WTC11 (cell line): Measurements from ENCODE around the gene FAM20A. TPM values are rescaled to one million over a fixed set of nuclear protein-coding genes. Genes with fewer than 3 reads are reported as not detected.

Experiments used
- ATAC-seq: fragments of 200-7000 bp; cut with Tn5 transposase; 2 replicates; pipeline ENCODE4 v1.10.0; 2021; ENCODE audit warnings: mild to moderate bottlenecking, moderate library complexity
- CTCF ChIA-PET: fragments of 300-600 bp; sonication (Branson Sonifier 250); formaldehyde crosslinking; loops from one replicate; lab custom pipeline; 2021; ENCODE audit warnings: antibody characterized with exemption; lab: Charles Lee
- POLR2A ChIA-PET: fragments of 350-600 bp; sonication (Branson Sonifier 250); formaldehyde crosslinking; loops from one replicate; lab custom pipeline; 2021; ENCODE audit warnings: antibody characterized with exemption; lab: Charles Lee
- DNase-seq: peaks from one replicate; pipeline ENCODE4 v3.0.0; 2021; ENCODE audit warnings: low spot score
- H3K27ac Mint-ChIP-seq: 2 replicates; pipeline ENCODE4 v1.8.0; 2021; ENCODE audit warnings: mixed read lengths
- H3K27me3 Mint-ChIP-seq: 2 replicates; pipeline ENCODE4 v1.8.0; 2021; ENCODE audit warnings: low read depth, mild to moderate bottlenecking, moderate library complexity, mixed read lengths
- H3K36me3 Mint-ChIP-seq: 2 replicates; pipeline ENCODE4 v1.8.0; 2021; ENCODE audit warnings: mixed read lengths
- H3K4me1 Mint-ChIP-seq: 2 replicates; pipeline ENCODE4 v1.8.0; 2022; ENCODE audit warnings: mixed read lengths
- H3K4me3 Mint-ChIP-seq: 2 replicates; pipeline ENCODE4 v1.8.0; 2021; ENCODE audit warnings: mild to moderate bottlenecking, moderate library complexity, mixed read lengths
- H3K9me3 Mint-ChIP-seq: 2 replicates; pipeline ENCODE4 v1.8.0; 2021; ENCODE audit warnings: mixed read lengths
- ATF1 ChIP-seq: sonication (generic); formaldehyde crosslinking; IDR thresholded peaks from 2 replicates; pipeline ENCODE4 v1.8.1; 2023; ENCODE audit warnings: mild to moderate bottlenecking, moderate library complexity, missing genetic modification reagents
- CREM ChIP-seq: sonication (generic); formaldehyde crosslinking; IDR thresholded peaks from 2 replicates; pipeline ENCODE4 v1.8.1; 2022; ENCODE audit warnings: mild to moderate bottlenecking, missing genetic modification reagents, moderate library complexity
- FOXP1 ChIP-seq: sonication (generic); formaldehyde crosslinking; IDR thresholded peaks from 2 replicates; pipeline ENCODE4 v1.8.0; 2022; ENCODE audit warnings: missing genetic modification reagents, mild to moderate bottlenecking, moderate library complexity, borderline replicate concordance
- GRHL2 ChIP-seq: fragments of 250-450 bp; sonication (Bioruptor Pico); IDR thresholded peaks from 2 replicates; pipeline ENCODE4 v1.8.0; 2022; ENCODE audit warnings: mild to moderate bottlenecking, moderate library complexity; ENCODE audit not compliant: insufficient replicate concordance, severe bottlenecking
- GTF2I ChIP-seq: fragments of 250-450 bp; sonication (Bioruptor Pico); conservative IDR thresholded peaks from 2 replicates; pipeline ENCODE4 v1.4.0; 2021; ENCODE audit warnings: mild to moderate bottlenecking
- MYBL2 ChIP-seq: sonication (generic); formaldehyde crosslinking; IDR thresholded peaks from 2 replicates; pipeline ENCODE4 v1.8.1; 2023; ENCODE audit warnings: mild to moderate bottlenecking, moderate library complexity, missing genetic modification reagents
- NFE2L1 ChIP-seq: sonication (generic); formaldehyde crosslinking; IDR thresholded peaks from 2 replicates; pipeline ENCODE4 v1.8.1; 2023; ENCODE audit warnings: missing genetic modification reagents
- NFYB ChIP-seq: sonication (generic); formaldehyde crosslinking; conservative IDR thresholded peaks from 2 replicates; pipeline ENCODE4 v1.8.0; 2022; ENCODE audit warnings: low read depth, missing genetic modification reagents
- NR1H2 ChIP-seq: sonication (generic); formaldehyde crosslinking; IDR thresholded peaks from 2 replicates; pipeline ENCODE4 v1.9.0; 2021; ENCODE audit warnings: mild to moderate bottlenecking, moderate library complexity, missing genetic modification reagents
- NR3C1 ChIP-seq: sonication (generic); formaldehyde crosslinking; conservative IDR thresholded peaks from 2 replicates; pipeline ENCODE4 v1.8.1; 2023; ENCODE audit warnings: low read depth, mild to moderate bottlenecking, missing genetic modification reagents
- RORB ChIP-seq: fragments of 250-450 bp; sonication (Bioruptor Pico); IDR thresholded peaks from 2 replicates; pipeline ENCODE4 v1.9.0; 2021; ENCODE audit warnings: mild to moderate bottlenecking
- SOX15 ChIP-seq: fragments of 250-450 bp; sonication (Bioruptor Pico); IDR thresholded peaks from 2 replicates; pipeline ENCODE4 v1.9.0; 2021; ENCODE audit warnings: mild to moderate bottlenecking
- TCF7 ChIP-seq: sonication (generic); formaldehyde crosslinking; IDR thresholded peaks from 2 replicates; pipeline ENCODE4 v1.8.0; 2022; ENCODE audit warnings: mild to moderate bottlenecking, low read depth, missing genetic modification reagents, moderate library complexity
- TEAD4 ChIP-seq: sonication (generic); formaldehyde crosslinking; IDR thresholded peaks from 2 replicates; pipeline ENCODE4 v1.8.0; 2022; ENCODE audit warnings: mild to moderate bottlenecking, missing genetic modification reagents
- TP53 ChIP-seq: sonication (generic); formaldehyde crosslinking; IDR thresholded peaks from 2 replicates; pipeline ENCODE4 v1.8.1; 2023; ENCODE audit warnings: mild to moderate bottlenecking, missing genetic modification reagents
- ZNF121 ChIP-seq: sonication (generic); formaldehyde crosslinking; IDR thresholded peaks from 2 replicates; pipeline ENCODE4 v1.8.0; 2023; ENCODE audit warnings: missing genetic modification reagents
- ZNF138 ChIP-seq: sonication (generic); formaldehyde crosslinking; conservative IDR thresholded peaks from 2 replicates; pipeline ENCODE4 v1.8.1; 2022; ENCODE audit warnings: mild to moderate bottlenecking, moderate library complexity, missing genetic modification reagents
- ZNF423 ChIP-seq: fragments of 250-450 bp; sonication (Bioruptor Pico); IDR thresholded peaks from 2 replicates; pipeline ENCODE4 v2.1.2; 2022; ENCODE audit warnings: mild to moderate bottlenecking, moderate library complexity
- total RNA-seq: library from RNA; stranded (reverse); gene quantifications from 3 replicates; pipeline ENCODE4 v1.2.3, GENCODE V29; 2021
- TF ChIP-seq, protein P1 (sequence below): sonication (generic); formaldehyde crosslinking; IDR thresholded peaks from 2 replicates; pipeline ENCODE4 v1.8.1; 2022; ENCODE audit warnings: mild to moderate bottlenecking, moderate library complexity, missing genetic modification reagents
- TF ChIP-seq, protein P2 (sequence below): fragments of 250-450 bp; sonication (Bioruptor Pico); IDR thresholded peaks from 2 replicates; pipeline ENCODE4 v1.9.0; 2021; ENCODE audit warnings: moderate library complexity, mild to moderate bottlenecking, inconsistent platforms, borderline replicate concordance
- TF ChIP-seq, protein P3 (sequence below): sonication (generic); formaldehyde crosslinking; conservative IDR thresholded peaks from 2 replicates; pipeline ENCODE4 v1.8.1; 2022; ENCODE audit warnings: mild to moderate bottlenecking, missing genetic modification reagents
- TF ChIP-seq, protein P4 (sequence below): fragments of 250-450 bp; sonication (Bioruptor Pico); IDR thresholded peaks from 2 replicates; pipeline ENCODE4 v1.9.0; 2021; ENCODE audit warnings: mild to moderate bottlenecking, borderline replicate concordance
- TF ChIP-seq, protein P5 (sequence below): sonication (generic); formaldehyde crosslinking; conservative IDR thresholded peaks from 2 replicates; pipeline ENCODE4 v1.8.1; 2023; ENCODE audit warnings: mild to moderate bottlenecking, low read depth, missing genetic modification reagents, moderate library complexity
- TF ChIP-seq, protein P6 (sequence below): sonication (generic); formaldehyde crosslinking; IDR thresholded peaks from 2 replicates; pipeline ENCODE4 v1.8.1; 2022; ENCODE audit warnings: low read depth, missing genetic modification reagents, borderline replicate concordance
- TF ChIP-seq, protein P7 (sequence below): sonication (generic); formaldehyde crosslinking; IDR thresholded peaks from 2 replicates; pipeline ENCODE4 v1.8.1; 2022; ENCODE audit warnings: mild to moderate bottlenecking, missing genetic modification reagents, moderate library complexity, borderline replicate concordance
- TF ChIP-seq, protein P8 (sequence below): fragments of 250-450 bp; sonication (Bioruptor Pico); IDR thresholded peaks from 2 replicates; pipeline ENCODE4 v1.9.0; 2021; ENCODE audit warnings: mild to moderate bottlenecking

Gene FAM20A
- total RNA-seq, 1 experiment from 2014 or later: 5.8 TPM

DNA sequence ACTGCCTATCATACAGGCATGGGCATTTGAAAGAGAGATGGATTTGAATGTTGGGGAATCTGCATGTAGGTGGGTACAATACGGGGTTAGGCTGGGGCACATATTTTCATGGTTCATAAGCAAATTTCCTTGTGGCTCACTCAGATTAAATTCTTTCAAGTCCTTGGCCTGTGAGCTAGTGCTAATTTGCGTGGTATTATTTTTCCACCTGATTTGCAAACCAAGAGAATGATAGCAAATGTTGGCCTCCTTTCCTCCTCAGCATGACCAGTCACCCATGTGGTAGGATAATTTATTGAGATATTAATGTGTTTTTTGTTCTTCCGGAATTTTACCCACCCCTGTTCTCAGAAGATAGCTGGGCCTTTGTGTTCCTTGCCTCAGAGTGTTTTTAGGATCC, 22.9 kb downstream of the FAM20A start:
- no peak overlapping the region for H3K4me3 Mint-ChIP-seq
- CTCF ChIA-PET: no interaction called here
- peaks cover 5% of the 10 kb centered on the region for H3K9me3 Mint-ChIP-seq
- H3K27me3 Mint-ChIP-seq: no peaks in the 10 kb centered on the region; the same call in 1 of the 2 replicates
- DNase-seq: no peak
- H3K27ac Mint-ChIP-seq: no peak overlapping the region
- 0 out of 2 replicates have a peak, but pooled peaks cover 2% of the 10 kb centered on the region for H3K4me1 Mint-ChIP-seq
- no peak for TF ChIP-seq TP53 (CRISPR knock-in tag)
- TF ChIP-seq RORB (CRISPR knock-in tag): no peak
- TF ChIP-seq, protein P1, sequence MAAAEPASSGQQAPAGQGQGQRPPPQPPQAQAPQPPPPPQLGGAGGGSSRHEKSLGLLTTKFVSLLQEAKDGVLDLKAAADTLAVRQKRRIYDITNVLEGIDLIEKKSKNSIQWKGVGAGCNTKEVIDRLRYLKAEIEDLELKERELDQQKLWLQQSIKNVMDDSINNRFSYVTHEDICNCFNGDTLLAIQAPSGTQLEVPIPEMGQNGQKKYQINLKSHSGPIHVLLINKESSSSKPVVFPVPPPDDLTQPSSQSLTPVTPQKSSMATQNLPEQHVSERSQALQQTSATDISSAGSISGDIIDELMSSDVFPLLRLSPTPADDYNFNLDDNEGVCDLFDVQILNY (CRISPR knock-in tag): no peak
- no peak for TF ChIP-seq ATF1 (CRISPR knock-in tag)
- no peak for TF ChIP-seq MYBL2
- TF ChIP-seq GRHL2 (CRISPR knock-in tag): no peak
- no peak for TF ChIP-seq NFYB (CRISPR knock-in tag)
- TF ChIP-seq ZNF423: no peak
- TF ChIP-seq, protein P2, sequence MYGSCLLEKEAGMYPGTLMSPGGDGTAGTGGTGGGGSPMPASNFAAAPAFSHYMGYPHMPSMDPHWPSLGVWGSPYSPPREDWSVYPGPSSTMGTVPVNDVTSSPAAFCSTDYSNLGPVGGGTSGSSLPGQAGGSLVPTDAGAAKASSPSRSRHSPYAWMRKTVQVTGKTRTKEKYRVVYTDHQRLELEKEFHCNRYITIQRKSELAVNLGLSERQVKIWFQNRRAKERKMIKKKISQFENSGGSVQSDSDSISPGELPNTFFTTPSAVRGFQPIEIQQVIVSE (CRISPR knock-in tag): no peak
- no peak for TF ChIP-seq ZNF121
- no peak for TF ChIP-seq FOXP1 (CRISPR knock-in tag)
- TF ChIP-seq NFE2L1 (CRISPR knock-in tag): no peak
- TF ChIP-seq CREM (CRISPR knock-in tag): no peak
- TF ChIP-seq TEAD4 (CRISPR knock-in tag): no peak
- TF ChIP-seq, protein P3, sequence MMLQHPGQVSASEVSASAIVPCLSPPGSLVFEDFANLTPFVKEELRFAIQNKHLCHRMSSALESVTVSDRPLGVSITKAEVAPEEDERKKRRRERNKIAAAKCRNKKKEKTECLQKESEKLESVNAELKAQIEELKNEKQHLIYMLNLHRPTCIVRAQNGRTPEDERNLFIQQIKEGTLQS (CRISPR knock-in tag): no peak
- TF ChIP-seq SOX15 (CRISPR knock-in tag): no peak
- TF ChIP-seq GTF2I: no peak
- TF ChIP-seq, protein P4, sequence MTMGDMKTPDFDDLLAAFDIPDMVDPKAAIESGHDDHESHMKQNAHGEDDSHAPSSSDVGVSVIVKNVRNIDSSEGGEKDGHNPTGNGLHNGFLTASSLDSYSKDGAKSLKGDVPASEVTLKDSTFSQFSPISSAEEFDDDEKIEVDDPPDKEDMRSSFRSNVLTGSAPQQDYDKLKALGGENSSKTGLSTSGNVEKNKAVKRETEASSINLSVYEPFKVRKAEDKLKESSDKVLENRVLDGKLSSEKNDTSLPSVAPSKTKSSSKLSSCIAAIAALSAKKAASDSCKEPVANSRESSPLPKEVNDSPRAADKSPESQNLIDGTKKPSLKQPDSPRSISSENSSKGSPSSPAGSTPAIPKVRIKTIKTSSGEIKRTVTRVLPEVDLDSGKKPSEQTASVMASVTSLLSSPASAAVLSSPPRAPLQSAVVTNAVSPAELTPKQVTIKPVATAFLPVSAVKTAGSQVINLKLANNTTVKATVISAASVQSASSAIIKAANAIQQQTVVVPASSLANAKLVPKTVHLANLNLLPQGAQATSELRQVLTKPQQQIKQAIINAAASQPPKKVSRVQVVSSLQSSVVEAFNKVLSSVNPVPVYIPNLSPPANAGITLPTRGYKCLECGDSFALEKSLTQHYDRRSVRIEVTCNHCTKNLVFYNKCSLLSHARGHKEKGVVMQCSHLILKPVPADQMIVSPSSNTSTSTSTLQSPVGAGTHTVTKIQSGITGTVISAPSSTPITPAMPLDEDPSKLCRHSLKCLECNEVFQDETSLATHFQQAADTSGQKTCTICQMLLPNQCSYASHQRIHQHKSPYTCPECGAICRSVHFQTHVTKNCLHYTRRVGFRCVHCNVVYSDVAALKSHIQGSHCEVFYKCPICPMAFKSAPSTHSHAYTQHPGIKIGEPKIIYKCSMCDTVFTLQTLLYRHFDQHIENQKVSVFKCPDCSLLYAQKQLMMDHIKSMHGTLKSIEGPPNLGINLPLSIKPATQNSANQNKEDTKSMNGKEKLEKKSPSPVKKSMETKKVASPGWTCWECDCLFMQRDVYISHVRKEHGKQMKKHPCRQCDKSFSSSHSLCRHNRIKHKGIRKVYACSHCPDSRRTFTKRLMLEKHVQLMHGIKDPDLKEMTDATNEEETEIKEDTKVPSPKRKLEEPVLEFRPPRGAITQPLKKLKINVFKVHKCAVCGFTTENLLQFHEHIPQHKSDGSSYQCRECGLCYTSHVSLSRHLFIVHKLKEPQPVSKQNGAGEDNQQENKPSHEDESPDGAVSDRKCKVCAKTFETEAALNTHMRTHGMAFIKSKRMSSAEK: no peak
- TF ChIP-seq TCF7 (CRISPR knock-in tag): no peak
- TF ChIP-seq, all 79 proteins: peak for 0
- POLR2A ChIA-PET: no interaction called here
- no peaks in the 10 kb centered on the region for H3K36me3 Mint-ChIP-seq
- no peak for ATAC-seq

DNA sequence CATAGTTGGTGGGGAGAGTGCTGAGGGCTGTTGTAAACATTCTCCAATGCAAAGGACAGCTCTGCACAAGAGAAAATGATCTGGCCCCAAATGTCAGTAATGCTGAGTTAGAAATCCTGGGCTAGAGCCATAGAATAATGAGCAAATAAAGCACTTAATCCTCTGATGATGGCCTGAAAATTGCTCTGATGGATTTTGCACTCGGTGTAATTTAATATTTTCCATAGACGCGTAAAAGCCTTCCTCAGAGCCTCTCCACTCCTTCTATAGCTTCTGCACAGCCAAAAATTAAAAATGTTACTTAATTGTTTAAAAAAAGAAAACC, 23.7 kb downstream of the FAM20A start:
- Mint-ChIP-seq H3K4me3 (no peak overlapping the region), H3K27me3 (no peaks in the 10 kb centered on the region; the same call in 1 of the 2 replicates), H3K36me3 (no peaks in the 10 kb centered on the region), H3K27ac (no peak overlapping the region), H3K9me3 (peaks cover 4% of the 10 kb centered on the region; the same call in 1 of the 2 replicates), H3K4me1 (0 out of 2 replicates have a peak, but pooled peaks cover 2% of the 10 kb centered on the region)
- ATAC-seq: no peak
- ChIA-PET POLR2A (no interaction called here), CTCF (interaction anchor here (1.2 kb wide), 1 partner anchor 37 kb away, joined by 3 read pairs; no protein-coding TSS in a partner anchor)
- DNase-seq: no peak
- TF ChIP-seq, protein P5, sequence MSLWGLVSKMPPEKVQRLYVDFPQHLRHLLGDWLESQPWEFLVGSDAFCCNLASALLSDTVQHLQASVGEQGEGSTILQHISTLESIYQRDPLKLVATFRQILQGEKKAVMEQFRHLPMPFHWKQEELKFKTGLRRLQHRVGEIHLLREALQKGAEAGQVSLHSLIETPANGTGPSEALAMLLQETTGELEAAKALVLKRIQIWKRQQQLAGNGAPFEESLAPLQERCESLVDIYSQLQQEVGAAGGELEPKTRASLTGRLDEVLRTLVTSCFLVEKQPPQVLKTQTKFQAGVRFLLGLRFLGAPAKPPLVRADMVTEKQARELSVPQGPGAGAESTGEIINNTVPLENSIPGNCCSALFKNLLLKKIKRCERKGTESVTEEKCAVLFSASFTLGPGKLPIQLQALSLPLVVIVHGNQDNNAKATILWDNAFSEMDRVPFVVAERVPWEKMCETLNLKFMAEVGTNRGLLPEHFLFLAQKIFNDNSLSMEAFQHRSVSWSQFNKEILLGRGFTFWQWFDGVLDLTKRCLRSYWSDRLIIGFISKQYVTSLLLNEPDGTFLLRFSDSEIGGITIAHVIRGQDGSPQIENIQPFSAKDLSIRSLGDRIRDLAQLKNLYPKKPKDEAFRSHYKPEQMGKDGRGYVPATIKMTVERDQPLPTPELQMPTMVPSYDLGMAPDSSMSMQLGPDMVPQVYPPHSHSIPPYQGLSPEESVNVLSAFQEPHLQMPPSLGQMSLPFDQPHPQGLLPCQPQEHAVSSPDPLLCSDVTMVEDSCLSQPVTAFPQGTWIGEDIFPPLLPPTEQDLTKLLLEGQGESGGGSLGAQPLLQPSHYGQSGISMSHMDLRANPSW (CRISPR knock-in tag): no peak
- TF ChIP-seq, protein P6, sequence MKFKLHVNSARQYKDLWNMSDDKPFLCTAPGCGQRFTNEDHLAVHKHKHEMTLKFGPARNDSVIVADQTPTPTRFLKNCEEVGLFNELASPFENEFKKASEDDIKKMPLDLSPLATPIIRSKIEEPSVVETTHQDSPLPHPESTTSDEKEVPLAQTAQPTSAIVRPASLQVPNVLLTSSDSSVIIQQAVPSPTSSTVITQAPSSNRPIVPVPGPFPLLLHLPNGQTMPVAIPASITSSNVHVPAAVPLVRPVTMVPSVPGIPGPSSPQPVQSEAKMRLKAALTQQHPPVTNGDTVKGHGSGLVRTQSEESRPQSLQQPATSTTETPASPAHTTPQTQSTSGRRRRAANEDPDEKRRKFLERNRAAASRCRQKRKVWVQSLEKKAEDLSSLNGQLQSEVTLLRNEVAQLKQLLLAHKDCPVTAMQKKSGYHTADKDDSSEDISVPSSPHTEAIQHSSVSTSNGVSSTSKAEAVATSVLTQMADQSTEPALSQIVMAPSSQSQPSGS (CRISPR knock-in tag): no peak
- no peak for TF ChIP-seq ZNF121
- no peak for TF ChIP-seq ZNF138 (CRISPR knock-in tag)
- TF ChIP-seq, protein P7, sequence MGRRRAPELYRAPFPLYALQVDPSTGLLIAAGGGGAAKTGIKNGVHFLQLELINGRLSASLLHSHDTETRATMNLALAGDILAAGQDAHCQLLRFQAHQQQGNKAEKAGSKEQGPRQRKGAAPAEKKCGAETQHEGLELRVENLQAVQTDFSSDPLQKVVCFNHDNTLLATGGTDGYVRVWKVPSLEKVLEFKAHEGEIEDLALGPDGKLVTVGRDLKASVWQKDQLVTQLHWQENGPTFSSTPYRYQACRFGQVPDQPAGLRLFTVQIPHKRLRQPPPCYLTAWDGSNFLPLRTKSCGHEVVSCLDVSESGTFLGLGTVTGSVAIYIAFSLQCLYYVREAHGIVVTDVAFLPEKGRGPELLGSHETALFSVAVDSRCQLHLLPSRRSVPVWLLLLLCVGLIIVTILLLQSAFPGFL (CRISPR knock-in tag): no peak
- no peak for TF ChIP-seq NR1H2
- TF ChIP-seq, protein P8, sequence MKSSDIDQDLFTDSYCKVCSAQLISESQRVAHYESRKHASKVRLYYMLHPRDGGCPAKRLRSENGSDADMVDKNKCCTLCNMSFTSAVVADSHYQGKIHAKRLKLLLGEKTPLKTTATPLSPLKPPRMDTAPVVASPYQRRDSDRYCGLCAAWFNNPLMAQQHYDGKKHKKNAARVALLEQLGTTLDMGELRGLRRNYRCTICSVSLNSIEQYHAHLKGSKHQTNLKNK (CRISPR knock-in tag): no peak
- TF ChIP-seq NR3C1 (CRISPR knock-in tag): no peak
- no peak for TF ChIP-seq FOXP1 (CRISPR knock-in tag)
